ENCODE measurements around the gene FAM114A1. TPM values are rescaled to one million over a fixed set of nuclear protein-coding genes. Genes with fewer than 3 reads are reported as not detected.

FAM114A1 gene
- total RNA-seq, 1 donor from 2014 or later = 198 TPM

DNA sequence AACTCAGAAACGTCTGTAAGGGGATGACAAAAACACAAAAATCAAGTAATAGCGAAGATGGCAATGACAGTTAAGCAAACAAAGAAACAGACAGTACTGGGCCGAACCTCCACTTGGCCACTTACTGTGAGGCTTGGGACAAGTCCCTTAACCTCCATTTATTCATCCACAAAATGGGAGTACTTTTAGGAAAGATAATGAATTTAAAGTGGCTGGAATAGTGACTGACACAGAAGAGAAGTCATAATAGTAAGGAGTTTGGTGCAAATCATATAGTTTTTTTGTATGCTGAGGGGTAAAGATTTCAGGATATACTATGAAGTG, 9.5 kb upstream of the FAM114A1 start:
- DNase-seq (ENCODE audit: low spot score) = no peak

DNA sequence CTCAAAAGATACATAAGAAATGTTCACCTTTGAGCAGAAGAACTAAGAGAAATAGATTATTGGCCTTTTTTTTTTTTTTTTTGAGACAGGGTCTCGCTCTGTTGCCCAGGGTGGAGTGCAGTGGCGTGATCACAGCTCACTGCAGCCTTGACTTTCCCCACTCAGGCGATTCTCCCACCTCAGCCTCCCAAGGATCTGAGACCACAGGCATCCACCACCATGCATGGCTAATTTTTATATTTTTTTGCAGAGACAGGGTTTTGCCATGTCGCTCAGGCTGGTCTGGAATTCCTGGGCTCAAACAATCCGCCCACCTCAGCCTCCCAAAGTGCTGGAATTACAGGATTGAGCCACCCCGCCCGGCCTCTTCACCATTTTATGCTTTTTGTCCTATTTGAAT, 8.1 kb upstream of the FAM114A1 start:
- no peak for DNase-seq (ENCODE audit: low spot score)

DNA sequence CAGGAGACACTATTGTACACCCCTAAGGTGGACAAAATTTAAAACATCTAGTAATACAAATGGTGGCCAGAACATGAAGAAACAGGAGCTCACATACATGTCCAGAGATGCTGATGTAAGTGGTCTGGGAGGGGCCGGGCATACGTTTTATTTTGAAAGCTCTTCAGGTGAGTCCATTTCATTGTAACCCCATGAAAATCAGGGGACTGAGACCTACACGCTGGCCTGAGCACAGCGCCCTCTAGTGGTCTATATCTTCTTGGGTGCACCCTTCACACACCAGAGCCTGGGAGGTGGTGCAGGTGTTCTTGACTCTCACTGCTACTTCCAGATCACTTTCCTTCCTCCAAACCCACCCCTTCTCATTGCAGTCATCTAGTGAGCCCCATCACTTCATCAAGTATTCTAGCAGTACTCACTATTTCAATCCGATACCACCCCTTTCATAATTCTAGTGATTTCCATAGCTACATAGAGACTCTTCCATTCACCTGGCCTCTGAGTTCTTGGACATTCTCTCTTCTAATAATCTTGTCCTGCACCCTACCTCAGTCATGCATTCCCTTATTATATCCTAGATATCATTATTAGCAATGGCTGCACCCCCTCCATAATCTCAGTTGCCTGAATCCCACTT, 6.7 kb upstream of the FAM114A1 start:
- DNase-seq (ENCODE audit: low spot score) = no peak

DNA sequence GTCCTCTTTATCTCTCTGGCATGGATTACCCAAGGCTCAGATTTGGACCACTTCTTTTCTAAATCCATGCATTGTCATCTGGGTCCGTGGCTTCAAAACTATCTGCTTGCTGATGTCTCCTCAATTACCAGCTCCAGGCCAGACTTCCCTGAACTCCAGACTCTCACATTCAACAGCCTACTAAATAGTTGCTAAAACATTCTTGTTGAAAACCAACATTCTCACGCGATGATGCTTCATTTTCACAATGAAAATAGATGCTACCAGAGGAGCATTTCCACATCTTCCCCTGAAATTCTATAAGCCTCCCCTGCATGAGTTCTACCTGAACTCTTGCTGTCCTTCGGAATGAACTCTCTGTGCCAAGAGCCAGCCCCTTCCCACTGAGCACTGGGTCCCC, 5.8 kb upstream of the FAM114A1 start:
- DNase-seq (ENCODE audit: low spot score) = no peak

DNA sequence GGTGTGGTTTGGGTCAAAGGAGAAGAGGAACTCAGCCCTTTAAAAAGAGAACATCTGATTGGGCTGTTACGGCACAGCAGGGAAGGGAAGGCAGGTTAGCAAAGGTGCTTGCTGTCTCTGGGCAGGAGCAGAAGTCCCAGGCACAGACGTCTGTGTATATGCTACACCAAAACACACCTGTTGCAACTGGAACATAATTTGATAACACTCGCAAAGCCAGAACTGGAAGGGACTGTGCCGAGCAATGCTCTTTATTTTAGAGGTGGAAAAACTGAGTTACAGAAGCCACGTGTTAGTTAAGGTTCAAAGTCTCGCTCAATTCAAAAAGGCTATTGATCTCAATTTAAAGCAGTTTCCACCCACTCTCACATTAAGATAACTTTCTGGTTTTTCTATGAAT, 2.2 kb upstream of the FAM114A1 start:
- DNase-seq (ENCODE audit: low spot score) = no peak

DNA sequence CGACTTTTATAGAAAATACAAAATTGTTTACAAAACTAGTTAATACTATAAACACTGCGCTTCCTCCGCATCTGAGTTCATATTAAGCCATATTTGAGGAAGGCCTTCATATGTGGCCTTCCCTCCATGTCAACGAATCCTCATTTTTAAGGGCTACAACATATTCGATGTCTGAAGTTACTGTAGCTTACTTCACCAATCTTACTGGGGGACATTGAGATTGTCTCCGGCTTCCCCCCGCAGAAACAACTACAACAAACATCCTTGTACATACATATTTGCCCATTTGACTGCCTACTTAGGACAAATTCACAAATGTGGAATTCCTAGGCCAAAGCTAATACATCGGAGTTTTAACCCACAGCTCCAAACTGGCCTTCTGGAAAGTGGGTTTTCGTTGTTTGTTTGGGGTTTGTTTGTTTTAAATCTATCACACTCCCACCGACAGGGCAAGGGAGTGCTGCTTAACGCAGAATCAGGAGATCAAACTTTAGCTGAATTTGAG, 581 bp upstream of the FAM114A1 start:
- no peak for DNase-seq (ENCODE audit: low spot score)

DNA sequence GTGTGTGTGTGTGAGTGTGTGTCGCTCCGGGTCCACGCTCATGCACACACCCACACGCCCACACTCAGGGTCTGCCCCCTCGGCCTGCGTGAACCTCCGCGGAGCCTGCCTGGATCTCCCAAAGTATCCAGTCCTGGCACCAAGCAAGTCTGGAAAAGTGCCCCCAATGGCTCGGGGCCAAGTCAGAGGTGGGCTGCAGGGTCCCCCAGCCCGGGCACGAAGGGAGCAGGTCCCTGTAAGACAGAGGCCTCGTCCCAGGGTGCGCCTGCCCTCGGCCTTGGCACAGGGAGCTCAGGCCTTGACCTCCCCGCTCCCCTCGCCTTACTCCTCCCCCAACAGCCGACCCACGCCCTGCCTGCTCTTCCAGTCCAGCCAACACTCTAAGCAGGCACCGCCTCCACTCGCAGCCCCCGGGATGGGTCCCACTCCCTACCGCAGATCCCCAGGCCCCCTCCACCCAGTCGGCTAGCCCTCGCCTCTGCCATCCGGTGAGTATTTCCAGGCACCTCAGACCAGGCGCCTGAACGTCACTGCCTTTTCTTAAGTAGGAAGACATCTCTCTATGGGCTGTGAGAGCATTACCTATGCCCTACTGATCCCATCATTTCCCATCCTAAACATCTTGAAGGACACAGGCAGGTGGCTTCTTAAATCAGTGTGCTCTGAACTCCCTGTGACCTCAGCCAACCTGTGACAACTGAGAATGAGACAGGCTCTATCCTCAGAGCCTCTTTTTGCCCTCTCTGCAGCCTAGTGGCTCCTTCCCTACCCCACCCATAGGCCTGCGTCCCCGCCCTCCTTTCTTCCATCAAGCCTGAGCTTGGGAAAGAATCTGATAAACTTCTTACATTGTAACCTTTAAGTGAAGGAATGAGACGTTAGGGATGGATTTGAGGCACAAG, 704 bp downstream of the FAM114A1 start:
- peak; percentile 76 for DNase-seq (ENCODE audit: low spot score)

DNA sequence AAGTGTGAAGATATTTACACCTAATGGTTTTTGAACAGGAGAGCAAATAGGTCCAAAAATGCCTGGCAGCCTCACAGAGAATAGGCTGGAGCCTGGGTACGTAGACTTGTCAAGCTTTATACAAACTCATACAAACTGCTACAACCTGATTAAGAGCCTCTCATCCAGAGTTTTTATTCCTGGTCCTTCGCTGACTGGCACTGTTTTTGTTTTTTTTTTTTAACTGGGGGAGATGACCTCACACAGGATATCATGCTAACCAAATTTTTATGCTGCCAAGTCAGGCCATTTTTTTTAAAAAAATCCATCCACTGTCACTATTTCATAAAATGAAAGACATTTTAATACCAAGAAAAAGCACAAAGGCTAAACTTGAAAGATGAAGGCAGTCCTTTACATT, 1.9 kb downstream of the FAM114A1 start:
- DNase-seq (ENCODE audit: low spot score) = no peak

DNA sequence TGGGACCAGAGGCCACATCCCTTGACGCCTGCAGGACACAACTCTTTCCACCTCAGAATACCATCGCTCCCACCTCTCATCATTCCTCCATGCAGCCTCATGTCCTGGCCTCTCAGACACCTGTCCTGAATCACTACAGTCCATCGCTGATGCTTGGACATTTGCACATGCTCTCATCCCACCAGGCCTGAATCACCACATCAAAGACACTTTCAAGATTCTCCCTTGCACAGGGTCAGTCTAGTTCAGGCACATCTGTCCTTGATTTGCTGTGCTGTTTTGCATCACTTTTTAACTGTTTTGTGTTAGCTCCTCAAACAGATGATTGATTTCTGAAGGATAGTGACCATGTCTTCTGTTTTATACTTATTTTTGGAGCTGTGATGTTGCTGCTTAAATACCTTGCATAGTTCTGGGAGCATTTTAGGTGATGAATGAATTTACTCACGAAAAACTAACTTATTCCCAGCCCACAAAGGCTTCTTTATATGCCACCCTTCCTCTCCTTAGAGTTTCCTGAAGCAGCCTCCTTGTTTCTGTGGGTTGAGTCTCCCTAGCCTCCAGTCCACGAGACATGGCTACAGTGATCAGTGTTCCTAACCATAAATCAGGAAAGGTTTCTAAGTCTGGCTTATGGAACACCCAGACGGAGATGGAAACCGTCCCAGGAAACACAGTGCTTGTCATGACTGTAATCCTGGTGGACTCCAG, 2.6 kb downstream of the FAM114A1 start:
- no peak for DNase-seq (ENCODE audit: low spot score)

DNA sequence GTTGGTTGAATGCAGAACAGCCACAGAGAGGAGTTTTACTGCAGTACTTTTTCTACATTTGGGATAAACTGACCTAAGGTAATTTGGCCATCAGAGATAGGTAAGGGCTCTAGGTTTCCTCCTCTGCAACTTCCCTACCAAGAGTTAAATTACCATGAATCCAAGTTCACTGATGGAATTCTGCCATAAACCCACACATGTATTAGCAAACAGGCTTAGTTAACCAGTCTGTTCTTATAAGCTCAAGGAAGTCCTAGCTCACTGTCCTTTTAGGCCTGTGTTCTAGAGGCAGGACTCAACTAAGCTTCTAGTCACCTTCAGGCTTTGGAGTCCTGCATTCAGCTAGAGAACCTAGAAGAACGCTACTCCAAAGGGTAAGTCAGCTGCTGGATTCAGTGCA, 4.0 kb downstream of the FAM114A1 start:
- no peak for DNase-seq (ENCODE audit: low spot score)

DNA sequence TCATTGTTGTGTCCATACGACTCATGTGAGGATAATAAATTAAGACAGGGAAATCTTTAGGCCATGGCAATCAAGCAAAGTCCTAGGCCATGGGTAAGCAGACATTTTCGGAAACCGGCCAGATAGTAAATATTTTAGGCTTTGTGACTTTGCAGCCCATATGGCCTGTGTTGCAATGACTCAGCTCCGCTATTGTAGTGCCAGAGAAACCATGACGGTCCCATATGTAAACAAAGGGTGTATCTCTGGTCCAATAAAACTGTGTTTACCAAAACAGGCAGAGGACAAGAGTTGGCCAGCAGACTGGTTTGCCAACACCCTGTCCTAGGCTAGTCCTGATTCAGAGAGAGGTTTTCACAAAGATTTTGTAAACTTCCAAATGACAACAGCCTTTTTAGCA, 5.0 kb downstream of the FAM114A1 start:
- no peak for DNase-seq (ENCODE audit: low spot score)

DNA sequence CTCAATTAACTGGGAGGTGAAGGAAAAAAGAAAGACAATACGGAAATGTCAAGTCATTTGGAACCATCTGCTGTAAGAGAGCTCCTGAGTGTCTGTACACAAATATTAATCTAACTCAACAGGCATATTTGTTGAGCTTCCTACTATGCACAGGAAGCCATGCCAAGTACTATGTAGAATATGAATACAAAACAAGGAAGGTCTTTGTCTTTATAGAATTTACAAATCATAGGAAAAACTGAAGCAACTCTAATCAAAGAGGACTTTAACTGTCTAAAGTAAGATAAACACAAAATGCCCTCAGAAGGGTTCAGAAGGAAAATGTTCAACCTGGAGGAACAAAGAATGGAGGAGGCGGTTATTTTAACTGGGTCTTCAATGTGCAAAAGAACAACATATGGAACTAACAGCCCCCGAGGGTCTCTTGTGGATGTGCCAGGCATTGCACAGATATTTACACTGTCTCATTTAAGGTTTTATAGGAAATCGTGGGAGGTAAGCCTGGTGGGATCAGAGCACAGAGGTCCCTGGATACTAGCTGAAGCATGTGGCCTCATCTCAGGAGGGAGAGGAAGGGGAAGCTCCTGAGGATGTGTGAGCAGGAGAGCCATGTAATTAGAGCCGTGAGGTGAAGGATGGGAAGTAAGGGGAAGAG, 5.8 kb downstream of the FAM114A1 start:
- DNase-seq (ENCODE audit: low spot score) = no peak

DNA sequence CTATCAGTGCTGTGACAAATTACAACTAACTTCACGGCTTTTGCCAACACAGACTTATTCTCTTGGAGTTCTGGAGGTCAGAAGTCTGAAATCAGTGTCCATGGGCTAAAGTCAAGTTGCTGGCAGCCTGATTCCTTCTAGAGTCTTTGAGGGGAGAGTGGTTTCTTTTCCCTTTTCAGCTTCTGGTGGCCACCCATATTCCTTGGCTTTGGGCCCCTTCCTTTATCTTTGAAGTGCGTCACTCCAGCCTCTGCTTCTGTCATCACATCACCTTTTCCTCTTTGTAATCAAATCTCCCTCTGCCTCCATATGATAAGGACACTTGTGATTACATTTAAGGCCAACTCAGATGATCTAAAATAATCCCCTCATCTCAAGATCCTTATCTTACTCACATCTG, 9.0 kb downstream of the FAM114A1 start:
- no peak for DNase-seq (ENCODE audit: low spot score)

DNA sequence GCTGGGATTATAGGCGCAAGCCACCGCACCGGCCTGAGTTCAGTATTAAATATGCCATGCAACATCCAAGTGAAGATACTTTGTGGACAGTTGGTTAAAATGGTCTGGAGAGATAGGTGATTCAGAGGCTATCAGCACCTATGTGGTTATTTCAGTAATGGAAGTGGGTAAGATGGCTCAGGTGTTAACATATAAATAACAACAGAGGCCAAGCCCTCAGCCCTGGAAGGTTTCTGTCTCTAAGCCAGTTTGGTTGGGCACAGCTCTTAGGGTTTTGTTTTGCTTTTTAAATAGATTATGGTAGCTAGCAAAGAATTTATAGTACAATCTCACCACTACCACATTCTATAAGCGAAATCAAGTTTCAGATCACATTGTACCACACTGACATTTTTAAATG, 16.6 kb downstream of the FAM114A1 start:
- DNase-seq (ENCODE audit: low spot score) = no peak

DNA sequence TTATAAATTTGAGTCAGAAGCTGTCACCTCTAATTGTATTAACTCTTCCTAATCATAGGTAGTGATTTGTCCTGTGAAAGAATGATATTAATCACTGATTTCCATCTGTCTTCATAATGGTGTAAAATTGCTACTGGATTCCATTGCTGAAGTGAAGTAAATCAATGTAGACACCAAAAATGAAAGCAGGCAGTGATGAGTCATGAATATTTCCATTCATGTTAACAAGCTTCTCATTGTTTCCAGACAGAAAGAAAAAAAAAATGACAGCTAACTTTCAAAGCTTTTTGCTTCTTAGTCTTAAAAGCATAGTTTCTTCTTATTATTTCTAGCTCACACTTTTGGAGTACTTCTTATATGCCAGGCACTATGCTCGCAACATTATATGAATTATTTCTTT, 21.5 kb downstream of the FAM114A1 start:
- peak; percentile 48 for DNase-seq (ENCODE audit: low spot score)

DNA sequence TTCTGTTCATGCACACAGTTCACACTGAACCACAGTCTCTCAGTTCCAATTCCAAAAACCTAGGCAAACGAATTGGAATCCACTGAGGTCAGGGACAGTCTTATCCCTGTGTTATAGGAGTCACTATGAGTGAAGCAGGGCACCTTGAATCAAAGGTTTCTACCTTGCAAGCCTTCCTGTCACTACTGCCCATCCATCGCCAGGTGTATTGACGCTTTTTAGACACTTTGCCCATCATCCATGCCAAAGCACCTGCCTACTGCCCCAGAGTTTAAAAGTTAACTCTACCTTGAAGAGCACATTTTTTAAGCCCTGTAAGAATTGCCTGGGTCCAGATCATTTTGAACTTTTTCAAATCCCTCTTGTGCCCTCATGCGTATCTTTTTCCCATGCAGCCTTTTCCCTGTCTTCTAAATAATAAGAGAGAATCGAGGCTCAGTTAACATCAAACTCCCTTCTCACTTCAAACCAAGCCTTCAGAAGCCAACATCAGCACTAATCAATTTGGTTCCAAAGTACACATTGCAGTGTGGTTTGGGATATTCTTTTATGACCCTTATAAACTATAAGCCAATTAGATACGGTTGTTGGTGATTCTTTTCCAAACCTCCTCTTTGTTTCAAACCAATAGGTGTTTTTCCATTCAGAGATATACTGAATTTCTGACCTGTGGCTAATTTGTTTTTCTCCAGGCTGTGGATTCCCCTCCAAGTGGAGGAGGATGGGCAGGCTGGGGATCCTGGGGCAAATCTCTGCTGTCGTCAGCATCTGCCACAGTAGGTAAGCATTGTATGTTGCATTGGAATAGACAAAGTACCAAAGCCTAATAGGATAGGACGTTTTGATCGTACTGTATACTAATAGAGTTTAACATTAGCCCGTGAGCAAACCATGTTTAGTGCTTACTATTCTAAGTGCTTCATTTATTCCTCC, 23.7 kb downstream of the FAM114A1 start:
- no peak for DNase-seq (ENCODE audit: low spot score)

DNA sequence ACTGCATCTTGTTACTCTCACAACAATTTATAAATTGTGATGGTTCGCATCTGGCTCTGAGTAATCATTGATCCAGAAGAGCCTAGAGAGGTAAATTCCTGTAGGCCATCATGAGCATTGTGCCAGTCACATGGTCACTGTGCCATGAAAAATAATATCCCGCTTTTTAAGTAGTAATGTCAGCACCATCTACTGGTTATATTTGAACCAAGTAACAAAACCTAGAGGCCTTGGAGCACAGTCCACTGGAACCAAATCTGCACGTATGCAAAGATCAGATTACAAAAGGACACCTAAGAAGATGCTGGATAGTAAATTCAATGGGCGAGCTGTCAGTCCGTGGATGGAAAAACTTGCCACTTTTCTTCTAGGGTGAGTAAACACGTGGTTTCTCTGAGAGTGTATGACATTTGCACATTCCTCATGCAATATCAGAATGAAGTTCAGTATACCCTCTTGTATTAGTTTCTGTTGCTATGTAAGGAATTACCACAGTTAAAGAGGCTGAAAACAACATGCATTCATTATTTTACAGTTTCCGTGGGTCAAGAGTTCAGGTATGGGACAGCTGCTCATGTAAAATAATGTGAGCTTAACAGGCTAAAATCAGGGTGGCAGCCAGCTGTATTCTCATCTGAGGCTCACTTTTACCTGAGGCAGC, 26.8 kb downstream of the FAM114A1 start:
- DNase-seq (ENCODE audit: low spot score) = no peak

DNA sequence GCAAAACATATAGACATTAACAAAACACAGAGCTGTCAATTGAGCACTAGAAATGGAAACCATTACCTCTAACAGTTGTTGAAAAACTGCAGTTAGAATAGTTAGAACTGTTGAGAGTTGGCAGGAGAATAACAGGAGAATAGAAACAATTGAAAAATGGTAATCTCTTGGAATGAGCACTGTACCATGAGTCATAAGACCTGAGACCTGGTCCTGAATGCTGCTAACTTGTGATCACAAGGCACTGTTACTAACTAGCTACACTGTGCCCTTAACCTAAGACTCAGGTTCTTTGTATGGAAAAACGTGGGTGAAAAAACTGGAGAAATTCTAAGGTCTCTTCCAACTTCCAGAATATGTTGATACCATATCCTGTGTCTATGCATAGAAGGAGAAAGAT, 29.3 kb downstream of the FAM114A1 start:
- DNase-seq (ENCODE audit: low spot score) = no peak

DNA sequence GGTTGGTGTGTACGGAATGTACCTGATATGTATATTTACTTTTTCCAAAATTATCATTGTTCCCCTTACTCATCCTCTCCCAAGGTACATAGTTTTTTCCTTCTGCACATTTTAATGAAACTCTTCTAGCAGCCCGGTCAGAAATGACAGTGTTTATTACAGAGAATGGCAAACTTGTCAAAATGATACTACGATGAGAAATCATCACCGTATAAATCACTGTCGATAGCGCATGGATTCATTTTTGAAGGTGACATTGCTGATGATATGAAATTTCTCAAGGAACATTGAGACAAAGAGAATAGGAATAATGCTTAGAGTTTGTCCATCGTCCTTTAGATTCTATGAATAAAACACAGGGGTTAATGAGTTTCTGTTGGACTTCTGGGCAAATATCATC, 30.6 kb downstream of the FAM114A1 start:
- no peak for DNase-seq (ENCODE audit: low spot score)

DNA sequence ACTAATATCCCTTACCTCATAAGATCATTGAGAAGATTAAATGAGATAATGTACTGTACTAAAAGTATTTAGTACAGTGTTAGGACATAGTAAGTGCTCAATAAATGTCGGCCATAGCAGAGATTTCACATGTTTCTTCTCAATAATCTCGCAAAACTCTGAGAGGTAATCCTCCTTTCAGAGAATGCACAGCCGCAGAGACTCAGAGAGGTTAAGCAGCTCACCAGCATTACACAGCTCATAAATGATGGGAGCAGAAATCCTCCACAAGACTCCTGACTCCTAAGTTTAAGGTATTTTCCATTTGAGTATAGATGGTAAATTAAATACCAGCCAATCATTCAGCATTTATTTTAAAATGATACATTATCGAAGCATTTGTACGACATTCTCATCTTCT, 34.6 kb downstream of the FAM114A1 start:
- DNase-seq (ENCODE audit: low spot score) = no peak

Measured in umbilical cord (tissue), 2 donors.